Peyer's patch (tissue), 4 donors: ENCODE results near the gene EYA2. TPM values are rescaled to one million over a fixed set of nuclear protein-coding genes. Genes with fewer than 3 reads are reported as not detected.

Source experiments
- DNase-seq, 3 donors: peaks; one replicate each; pipeline ENCODE4 v3.0.0-alpha.2; 2017 to 2019
- H3K27ac ChIP-seq, 4 donors: fragments of 200-600 bp; sonication (generic); one replicate each; pipeline ENCODE4 v1.5.1; 2016 to 2019
- H3K27me3 ChIP-seq, 2 donors: fragments of 200-600 bp; sonication (generic); one replicate each; pipeline ENCODE4 v1.5.1; 2019
- H3K36me3 ChIP-seq, 3 donors: fragments of 200-600 bp; sonication (generic); one replicate each; pipeline ENCODE4 v1.5.1; 2016 to 2019
- H3K4me1 ChIP-seq, 4 donors: fragments of 200-600 bp; sonication (generic); one replicate each; pipeline ENCODE4 v1.5.1; 2016 to 2019
- H3K4me3 ChIP-seq, 4 donors: fragments of 200-600 bp; sonication (generic); 1 replicate in 3 of 4; 2 replicates in 1 of 4; pipeline ENCODE4 v1.5.1; 2016 to 2019; ENCODE audit warnings: mild to moderate bottlenecking in 1 of 4
- H3K9me3 ChIP-seq, 4 donors: fragments of 200-600 bp; sonication (generic); one replicate each; pipeline ENCODE4 v1.5.1; 2016 to 2019; ENCODE audit warnings: mild to moderate bottlenecking in 1 of 4
- CTCF ChIP-seq, 6 experiments: fragments of 450-650 bp in 4 of 6; fragments of 200-600 bp in 2 of 6; sonication (generic) in 1 of 6; IDR thresholded peaks; one replicate each; pipeline ENCODE4 v1.5.1; 2017 to 2019; ENCODE audit warnings: antibody characterized with exemption in 6 of 6, mild to moderate bottlenecking in 3 of 6, moderate library complexity in 1 of 6
- POLR2A ChIP-seq, 2 donors: fragments of 450-650 bp; IDR thresholded peaks; one replicate each; pipeline ENCODE4 v1.5.1; 2017; ENCODE audit warnings: antibody characterized with exemption in 2 of 2, mild to moderate bottlenecking in 2 of 2, moderate library complexity in 2 of 2
- total RNA-seq, 4 donors: library from RNA; depleted of rRNA; stranded (reverse); fragments of >200 nt; gene quantifications; one replicate each; pipeline ENCODE4 v1.1.0, GENCODE V29; 2016

The EYA2 gene
- total RNA-seq, 4 donors from 2014 or later: 0.40 to 1.7 TPM; not detected in 2

DNA sequence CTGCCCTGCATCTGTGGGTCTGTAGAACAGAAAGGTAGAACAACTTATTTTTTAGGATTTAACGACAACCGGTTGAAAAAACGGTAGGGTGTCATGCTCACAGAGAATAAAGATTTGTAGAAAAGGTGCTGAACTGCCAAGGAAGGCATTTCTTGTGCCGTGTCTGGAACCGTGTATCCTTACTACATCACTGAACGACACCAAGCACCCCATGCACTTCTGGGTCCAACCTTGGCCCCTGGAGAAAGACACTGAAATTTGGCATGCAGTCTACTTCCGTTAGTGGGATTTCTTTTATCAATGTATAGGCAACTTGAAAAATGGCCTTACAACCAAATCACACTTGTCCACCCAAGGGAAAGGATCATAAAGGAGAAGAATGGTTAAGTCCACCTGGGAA lies 316.4 kb downstream of the EYA2 start:
- no peak for DNase-seq
- TF ChIP-seq CTCF (IDR thresholded peaks at IDR 0.05): no peak
- no peak for TF ChIP-seq POLR2A (IDR thresholded peaks at IDR 0.05)
- no peaks in the 10 kb centered on the region for H3K27me3 ChIP-seq
- no peak overlapping the region for H3K4me3 ChIP-seq
- H3K9me3 ChIP-seq: no peaks in the 10 kb centered on the region
- peaks cover 0 to 77% (median 0%) of the 10 kb centered on the region in 3 donors for H3K36me3 ChIP-seq
- H3K27ac ChIP-seq: no peak overlapping the region
- H3K4me1 ChIP-seq: no peaks in the 10 kb centered on the region

GRCh38 chr20:47212606-47213207 lies 318.1 kb downstream of the EYA2 start:
- Histone ChIP-seq H3K4me1 (no peaks in the 10 kb centered on the region), H3K27me3 (no peaks in the 10 kb centered on the region), H3K9me3 (no peaks in the 10 kb centered on the region), H3K4me3 (no peak overlapping the region), H3K36me3 (peaks cover 0 to 92% (median 0%) of the 10 kb centered on the region in 3 donors), H3K27ac (no peak overlapping the region)
- DNase-seq: no peak
- TF ChIP-seq POLR2A (IDR thresholded peaks at IDR 0.05): no peak

GRCh38 chr20:47213966-47214365 lies 319.3 kb downstream of the EYA2 start:
- no peaks in the 10 kb centered on the region for H3K4me1 ChIP-seq
- no peak overlapping the region for H3K27ac ChIP-seq
- no peak for DNase-seq
- no peak for TF ChIP-seq CTCF (IDR thresholded peaks at IDR 0.05)
- TF ChIP-seq POLR2A (IDR thresholded peaks at IDR 0.05): no peak
- H3K27me3 ChIP-seq: no peaks in the 10 kb centered on the region
- H3K36me3 ChIP-seq: peaks cover 0 to 96% (median 0%) of the 10 kb centered on the region in 3 donors
- H3K4me3 ChIP-seq: no peak overlapping the region
- no peaks in the 10 kb centered on the region for H3K9me3 ChIP-seq

GRCh38 chr20:47215653-47216397 lies 321.2 kb downstream of the EYA2 start:
- TF ChIP-seq POLR2A (IDR thresholded peaks at IDR 0.05) (no peak), CTCF (IDR thresholded peaks at IDR 0.05) (no peak)
- no peak for DNase-seq
- Histone ChIP-seq H3K36me3 (peaks cover 0 to 95% (median 0%) of the 10 kb centered on the region in 3 donors), H3K9me3 (no peaks in the 10 kb centered on the region), H3K27ac (no peak overlapping the region), H3K27me3 (no peaks in the 10 kb centered on the region), H3K4me1 (no peaks in the 10 kb centered on the region), H3K4me3 (no peak overlapping the region)

DNA sequence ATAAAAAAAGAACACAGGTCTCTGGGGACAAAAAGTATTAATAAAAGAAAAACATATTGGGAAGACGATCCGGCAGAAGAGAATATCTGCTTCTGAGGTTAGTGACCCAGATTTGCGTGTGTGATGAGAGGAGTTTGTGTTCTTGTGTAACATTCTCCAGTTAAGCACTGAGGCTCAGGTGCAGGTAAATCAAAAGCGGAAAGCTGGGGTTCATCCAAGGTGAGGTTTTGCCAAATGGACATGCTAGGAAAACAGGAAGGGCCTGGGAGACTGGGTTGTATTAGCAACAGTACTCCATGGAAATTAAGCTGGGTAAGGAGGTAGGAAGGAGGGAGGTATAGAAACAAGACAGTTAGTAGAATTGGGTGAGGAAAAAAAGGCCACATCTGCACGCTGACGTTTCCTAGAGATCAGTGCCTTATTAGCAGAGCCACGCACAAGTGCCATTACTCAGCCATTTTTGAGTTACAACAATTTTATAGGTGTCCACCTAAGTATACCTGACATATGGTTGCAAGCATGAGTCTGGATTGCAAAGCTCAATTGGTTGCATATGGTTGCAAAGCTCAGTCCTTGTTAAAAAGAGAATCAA lies 322.3 kb downstream of the EYA2 start:
- H3K4me1 ChIP-seq: no peaks in the 10 kb centered on the region
- H3K36me3 ChIP-seq: peaks cover 0 to 95% (median 0%) of the 10 kb centered on the region in 3 donors
- H3K9me3 ChIP-seq: no peaks in the 10 kb centered on the region
- TF ChIP-seq CTCF (IDR thresholded peaks at IDR 0.05): no peak
- TF ChIP-seq POLR2A (IDR thresholded peaks at IDR 0.05): no peak
- no peaks in the 10 kb centered on the region for H3K27me3 ChIP-seq
- DNase-seq: no peak
- no peak overlapping the region for H3K4me3 ChIP-seq
- no peak overlapping the region for H3K27ac ChIP-seq
